NT2/D1 (cell line): Measurements from ENCODE around the gene PPP1R13L.

Experiments used
- YY1 ChIP-seq: IDR thresholded peaks from 2 replicates; pipeline ENCODE4 v1.6.1; 2011; ENCODE audit not compliant: insufficient read length, insufficient read depth
- ZNF274 ChIP-seq: IDR thresholded peaks from 2 replicates; pipeline ENCODE4 v1.6.1; 2011; ENCODE audit warnings: mild to moderate bottlenecking, low read depth, low read length

DNA sequence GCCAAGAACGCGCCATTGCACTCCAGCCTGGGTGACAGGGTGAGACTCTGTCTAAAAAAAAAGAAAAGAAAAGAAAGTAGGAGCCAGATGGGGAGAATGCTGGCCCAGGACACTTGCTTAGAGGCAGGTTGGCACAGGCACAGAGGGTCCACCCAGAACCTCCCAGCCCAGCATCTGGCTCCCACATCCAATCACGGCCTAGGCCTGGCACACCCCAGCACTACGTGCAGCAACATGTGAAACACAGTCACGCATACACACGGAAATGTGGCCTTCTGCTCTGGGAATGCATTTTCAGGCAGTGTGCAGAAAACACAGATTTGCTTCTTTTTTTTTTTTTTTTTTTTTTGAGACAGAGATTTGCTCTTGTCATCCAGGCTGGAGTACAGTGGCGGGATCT lies 42.1 kb upstream of the PPP1R13L start:
- TF ChIP-seq ZNF274 (no peak), YY1 (no peak)
